WTC11 (cell line): Measurements from ENCODE around the gene OR6M1. TPM values are rescaled to one million over a fixed set of nuclear protein-coding genes. Genes with fewer than 3 reads are reported as not detected.

ENCODE experiments used
- ATAC-seq: fragments of 200-7000 bp; cut with Tn5 transposase; 2 replicates; pipeline ENCODE4 v1.10.0; 2021; ENCODE audit warnings: mild to moderate bottlenecking, moderate library complexity
- CTCF ChIA-PET: fragments of 300-600 bp; sonication (Branson Sonifier 250); formaldehyde crosslinking; loops from one replicate; lab custom pipeline; 2021; ENCODE audit warnings: antibody characterized with exemption; lab: Charles Lee
- POLR2A ChIA-PET: fragments of 350-600 bp; sonication (Branson Sonifier 250); formaldehyde crosslinking; loops from one replicate; lab custom pipeline; 2021; ENCODE audit warnings: antibody characterized with exemption; lab: Charles Lee
- DNase-seq: peaks from one replicate; pipeline ENCODE4 v3.0.0; 2021; ENCODE audit warnings: low spot score
- H3K27ac Mint-ChIP-seq: 2 replicates; pipeline ENCODE4 v1.8.0; 2021; ENCODE audit warnings: mixed read lengths
- H3K27me3 Mint-ChIP-seq: 2 replicates; pipeline ENCODE4 v1.8.0; 2021; ENCODE audit warnings: low read depth, mild to moderate bottlenecking, moderate library complexity, mixed read lengths
- H3K36me3 Mint-ChIP-seq: 2 replicates; pipeline ENCODE4 v1.8.0; 2021; ENCODE audit warnings: mixed read lengths
- H3K4me1 Mint-ChIP-seq: 2 replicates; pipeline ENCODE4 v1.8.0; 2022; ENCODE audit warnings: mixed read lengths
- H3K4me3 Mint-ChIP-seq: 2 replicates; pipeline ENCODE4 v1.8.0; 2021; ENCODE audit warnings: mild to moderate bottlenecking, moderate library complexity, mixed read lengths
- H3K9me3 Mint-ChIP-seq: 2 replicates; pipeline ENCODE4 v1.8.0; 2021; ENCODE audit warnings: mixed read lengths
- AR ChIP-seq: fragments of 250-450 bp; sonication (Bioruptor Pico); IDR thresholded peaks from 2 replicates; pipeline ENCODE4 v1.9.0; 2021; ENCODE audit warnings: mild to moderate bottlenecking
- ATF1 ChIP-seq: sonication (generic); formaldehyde crosslinking; IDR thresholded peaks from 2 replicates; pipeline ENCODE4 v1.8.1; 2023; ENCODE audit warnings: mild to moderate bottlenecking, moderate library complexity, missing genetic modification reagents
- ATF2 ChIP-seq: sonication (generic); formaldehyde crosslinking; IDR thresholded peaks from 2 replicates; pipeline ENCODE4 v1.8.1; 2022; ENCODE audit warnings: low read depth, missing genetic modification reagents, borderline replicate concordance
- ELF4 ChIP-seq: sonication (generic); formaldehyde crosslinking; IDR thresholded peaks from 2 replicates; pipeline ENCODE4 v1.8.1; 2022; ENCODE audit warnings: low read depth, mild to moderate bottlenecking, moderate library complexity, missing genetic modification reagents
- EMX1 ChIP-seq: fragments of 250-450 bp; sonication (Bioruptor Pico); IDR thresholded peaks from 2 replicates; pipeline ENCODE4 v1.8.0; 2021; ENCODE audit warnings: mild to moderate bottlenecking
- ESRRA ChIP-seq: sonication (generic); formaldehyde crosslinking; IDR thresholded peaks from 2 replicates; pipeline ENCODE4 v1.8.1; 2022; ENCODE audit warnings: mild to moderate bottlenecking, missing genetic modification reagents, borderline replicate concordance
- FOXJ3 ChIP-seq: sonication (generic); formaldehyde crosslinking; IDR thresholded peaks from 2 replicates; pipeline ENCODE4 v1.9.0; 2021; ENCODE audit warnings: missing genetic modification reagents, mild to moderate bottlenecking, borderline replicate concordance
- FOXK1 ChIP-seq: sonication (generic); formaldehyde crosslinking; IDR thresholded peaks from 2 replicates; pipeline ENCODE4 v1.8.0; 2022; ENCODE audit warnings: mild to moderate bottlenecking, moderate library complexity, missing genetic modification reagents
- GABPB1 ChIP-seq: sonication (generic); formaldehyde crosslinking; IDR thresholded peaks from 2 replicates; pipeline ENCODE4 v1.8.1; 2023; ENCODE audit warnings: mild to moderate bottlenecking, missing genetic modification reagents
- IRF2 ChIP-seq: sonication (generic); formaldehyde crosslinking; IDR thresholded peaks from 2 replicates; pipeline ENCODE4 v1.8.0; 2022; ENCODE audit warnings: low read depth, missing genetic modification reagents, borderline replicate concordance
- MXD4 ChIP-seq: fragments of 250-450 bp; sonication (Bioruptor Pico); IDR thresholded peaks from 2 replicates; pipeline ENCODE4 v1.8.0; 2021; ENCODE audit warnings: mild to moderate bottlenecking, moderate library complexity, borderline replicate concordance
- MYBL2 ChIP-seq: sonication (generic); formaldehyde crosslinking; IDR thresholded peaks from 2 replicates; pipeline ENCODE4 v1.8.1; 2023; ENCODE audit warnings: mild to moderate bottlenecking, moderate library complexity, missing genetic modification reagents
- NFE2L1 ChIP-seq: sonication (generic); formaldehyde crosslinking; IDR thresholded peaks from 2 replicates; pipeline ENCODE4 v1.8.1; 2023; ENCODE audit warnings: missing genetic modification reagents
- OVOL2 ChIP-seq: fragments of 250-450 bp; sonication (Bioruptor Pico); IDR thresholded peaks from 2 replicates; pipeline ENCODE4 v1.9.0; 2021; ENCODE audit warnings: mild to moderate bottlenecking, borderline replicate concordance
- RELA ChIP-seq: sonication (generic); formaldehyde crosslinking; IDR thresholded peaks from 2 replicates; pipeline ENCODE4 v1.8.1; 2022; ENCODE audit warnings: missing genetic modification reagents, mild to moderate bottlenecking, borderline replicate concordance
- RORB ChIP-seq: fragments of 250-450 bp; sonication (Bioruptor Pico); IDR thresholded peaks from 2 replicates; pipeline ENCODE4 v1.9.0; 2021; ENCODE audit warnings: mild to moderate bottlenecking
- SMAD3 ChIP-seq: sonication (generic); formaldehyde crosslinking; IDR thresholded peaks from 2 replicates; pipeline ENCODE4 v1.8.0; 2022; ENCODE audit warnings: missing genetic modification reagents, mild to moderate bottlenecking, borderline replicate concordance
- SOX15 ChIP-seq: fragments of 250-450 bp; sonication (Bioruptor Pico); IDR thresholded peaks from 2 replicates; pipeline ENCODE4 v1.9.0; 2021; ENCODE audit warnings: mild to moderate bottlenecking
- STAT6 ChIP-seq: sonication (generic); formaldehyde crosslinking; conservative IDR thresholded peaks from 2 replicates; pipeline ENCODE4 v1.8.1; 2023; ENCODE audit warnings: mild to moderate bottlenecking, low read depth, missing genetic modification reagents, moderate library complexity
- TEAD1 ChIP-seq: sonication (generic); formaldehyde crosslinking; IDR thresholded peaks from 2 replicates; pipeline ENCODE4 v1.8.0; 2022; ENCODE audit warnings: mild to moderate bottlenecking, missing genetic modification reagents
- USF2 ChIP-seq: sonication (generic); formaldehyde crosslinking; IDR thresholded peaks from 2 replicates; pipeline ENCODE4 v1.8.1; 2023; ENCODE audit warnings: mild to moderate bottlenecking, missing genetic modification reagents, moderate library complexity
- ZNF263 ChIP-seq: sonication (generic); formaldehyde crosslinking; IDR thresholded peaks from 2 replicates; pipeline ENCODE4 v1.8.1; 2022; ENCODE audit warnings: low read depth, mild to moderate bottlenecking, moderate library complexity, missing genetic modification reagents
- ZNF396 ChIP-seq: fragments of 250-450 bp; sonication (Bioruptor Pico); IDR thresholded peaks from 2 replicates; pipeline ENCODE4 v1.8.0; 2021; ENCODE audit warnings: mild to moderate bottlenecking, moderate library complexity, borderline replicate concordance
- ZNF512 ChIP-seq: sonication (generic); formaldehyde crosslinking; IDR thresholded peaks from 2 replicates; pipeline ENCODE4 v1.8.1; 2022; ENCODE audit warnings: missing genetic modification reagents, borderline replicate concordance
- total RNA-seq: library from RNA; stranded (reverse); gene quantifications from 3 replicates; pipeline ENCODE4 v1.2.3, GENCODE V29; 2021

OR6M1 gene
- total RNA-seq, 1 experiment from 2014 or later: not detected

- ChIA-PET POLR2A (no interaction called here), CTCF (interaction anchor here (0.8 kb wide), 1 partner anchor 246 kb away, joined by 3 read pairs; no protein-coding TSS in a partner anchor)
- Mint-ChIP-seq H3K27ac (peak overlapping the region; percentile 26; the same call in 1 of the 2 replicates), H3K4me3 (no peak overlapping the region), H3K27me3 (no peaks in the 10 kb centered on the region), H3K4me1 (peaks cover 18% of the 10 kb centered on the region), H3K9me3 (peaks cover 14% of the 10 kb centered on the region), H3K36me3 (peaks cover 8% of the 10 kb centered on the region)
- no peak for DNase-seq
- TF ChIP-seq ZNF396 (CRISPR knock-in tag): no peak
- no peak for TF ChIP-seq ATF1
- no peak for TF ChIP-seq MXD4 (CRISPR knock-in tag)
- TF ChIP-seq USF2 (CRISPR knock-in tag): no peak
- no peak for TF ChIP-seq EMX1 (CRISPR knock-in tag)
- TF ChIP-seq GABPB1 (CRISPR knock-in tag): no peak
- TF ChIP-seq FOXK1 (CRISPR knock-in tag): no peak
- no peak for TF ChIP-seq STAT6 (CRISPR knock-in tag)
- no peak for TF ChIP-seq ZNF512 (CRISPR knock-in tag)
- TF ChIP-seq ZNF263 (CRISPR knock-in tag): no peak
- no peak for TF ChIP-seq RORB (CRISPR knock-in tag)
- TF ChIP-seq RELA (CRISPR knock-in tag): no peak
- no peak for TF ChIP-seq FOXJ3 (CRISPR knock-in tag)
- ATAC-seq: peak; percentile 44; the same call in 1 of the 2 replicates
Observed at GRCh38 chr11:123822599-123822998, 16.4 kb upstream of the OR6M1 start.

- H3K9me3 Mint-ChIP-seq: peaks cover 14% of the 10 kb centered on the region
- CTCF ChIA-PET: interaction anchor here (0.6 to 0.8 kb wide), 2 partner anchors 247 to 1624 kb away, joined by 3 read pairs; no protein-coding TSS in a partner anchor
- TF ChIP-seq IRF2 (CRISPR knock-in tag): no peak
- TF ChIP-seq NFE2L1 (CRISPR knock-in tag): no peak
- no peak for TF ChIP-seq AR (CRISPR knock-in tag)
- no peak for TF ChIP-seq SOX15 (CRISPR knock-in tag)
- TF ChIP-seq TEAD1: no peak
- TF ChIP-seq ELF4: no peak
- no peak for TF ChIP-seq SMAD3 (CRISPR knock-in tag)
- TF ChIP-seq OVOL2 (CRISPR knock-in tag): no peak
- TF ChIP-seq ESRRA: no peak
- TF ChIP-seq MYBL2: no peak
- no peak for TF ChIP-seq ATF2
- TF ChIP-seq, all 79 proteins: peak for 0
- H3K36me3 Mint-ChIP-seq: peaks cover 8% of the 10 kb centered on the region
- no peak for ATAC-seq
- no peaks in the 10 kb centered on the region for H3K27me3 Mint-ChIP-seq
- no peak overlapping the region for H3K4me3 Mint-ChIP-seq
- DNase-seq: no peak
- peaks cover 18% of the 10 kb centered on the region for H3K4me1 Mint-ChIP-seq
- POLR2A ChIA-PET: no interaction called here
- peak overlapping the region; percentile 26; the same call in 1 of the 2 replicates for H3K27ac Mint-ChIP-seq
Observed at GRCh38 chr11:123822032-123822431, 15.9 kb upstream of the OR6M1 start.
